Left cardiac atrium (tissue), 4 donors: Measurements from ENCODE around the gene XPR1. TPM values are rescaled to one million over a fixed set of nuclear protein-coding genes. Genes with fewer than 3 reads are reported as not detected.
"Not testable (repeated sequence)": the region's sequence is repeated elsewhere in the genome, so short reads cannot be mapped to it uniquely, and the experiment has no call there.

ENCODE experiments used
- ATAC-seq, 2 donors: fragments of 200-7000 bp; cut with Tn5 transposase; one replicate each; pipeline ENCODE4 v1.9.1; 2020; ENCODE audit warnings: mild to moderate bottlenecking in 2 of 2, moderate library complexity in 2 of 2
- DNase-seq: peaks from one replicate; pipeline ENCODE4 v3.0.0-alpha.2; 2020
- intact Hi-C, 2 donors: fragments of 100-400 bp; cut with DNase I; formaldehyde crosslinking; loops; one replicate each; pipeline versions ENCODE4 v1.14.1 to v1.15.1; 2022 to 2023
- total RNA-seq, 2 donors: library from RNA; stranded (reverse); fragmentation: NEBNext Ultra II Directional; extraction: Animal tissue kit (Norgen Biotek cat#: 25700); gene quantifications; one replicate each; pipeline ENCODE4 v1.2.1, GENCODE V29; 2021
- donor health status: DM: no; HTN: yes; CAD: no.
- donor health status: DM: no; HTN: yes; CAD: no; lungs with severe emphysema.
- donor health status: DM: yes; HTN: yes; CAD: no.
- donor health status: Dilated cardiomyopathy.

The XPR1 gene
- total RNA-seq, 2 donors from 2014 or later, result 20.5 to 25.4 TPM

GRCh38 chr1:180849031-180849775, 217.4 kb downstream of the XPR1 start:
- DNase-seq (no peak), ATAC-seq (no peak)
- intact Hi-C loops, result no loop called here

- intact Hi-C loops, result loop anchor here in 1 of 2 donors (10.0 kb wide), 2 partner anchors 217 to 337 kb away; partner anchors contain the start of gene XPR1
- no peak for DNase-seq
- no peak for ATAC-seq
These were observed 220.4 kb downstream of the XPR1 start for GRCh38 chr1:180851995-180852887.

GRCh38 chr1:180854001-180854400, 222.2 kb downstream of the XPR1 start:
- DNase-seq, result no peak
- intact Hi-C loops, result loop anchor here in 1 of 2 donors (10.0 kb wide), 2 partner anchors 219 to 339 kb away; partner anchors contain the start of gene XPR1
- ATAC-seq, result no peak

DNA sequence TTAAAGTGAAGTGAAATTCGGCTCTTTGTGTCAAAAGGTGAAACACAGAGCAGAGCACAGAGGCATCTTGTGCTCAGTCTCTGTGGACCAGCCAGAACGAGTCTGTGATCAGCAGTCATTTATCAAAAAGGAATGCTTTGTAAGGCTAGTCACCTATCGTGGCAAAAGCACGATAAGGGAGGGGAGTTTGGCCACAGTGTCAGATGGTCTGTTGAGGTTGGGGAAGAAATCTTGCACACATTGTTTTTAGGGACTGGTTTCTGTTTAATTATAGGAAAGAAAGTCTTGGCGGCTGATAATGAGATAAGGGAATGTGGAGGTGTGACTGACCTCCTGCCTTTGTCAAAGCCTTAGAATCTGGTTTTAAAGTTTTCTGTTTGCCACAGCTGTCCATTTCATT, 222.6 kb downstream of the XPR1 start:
- ATAC-seq, result no peak
- intact Hi-C loops, result loop anchor here in 1 of 2 donors (10.0 kb wide), 2 partner anchors 220 to 340 kb away; partner anchors contain the start of gene XPR1
- DNase-seq, result no peak

GRCh38 chr1:180857947-180858725, 226.3 kb downstream of the XPR1 start:
- DNase-seq, ATAC-seq: not testable (repeated sequence)
- intact Hi-C loops, result loop anchor here in 1 of 2 donors (10.0 kb wide), 2 partner anchors 223 to 343 kb away; partner anchors contain the start of gene XPR1

DNA sequence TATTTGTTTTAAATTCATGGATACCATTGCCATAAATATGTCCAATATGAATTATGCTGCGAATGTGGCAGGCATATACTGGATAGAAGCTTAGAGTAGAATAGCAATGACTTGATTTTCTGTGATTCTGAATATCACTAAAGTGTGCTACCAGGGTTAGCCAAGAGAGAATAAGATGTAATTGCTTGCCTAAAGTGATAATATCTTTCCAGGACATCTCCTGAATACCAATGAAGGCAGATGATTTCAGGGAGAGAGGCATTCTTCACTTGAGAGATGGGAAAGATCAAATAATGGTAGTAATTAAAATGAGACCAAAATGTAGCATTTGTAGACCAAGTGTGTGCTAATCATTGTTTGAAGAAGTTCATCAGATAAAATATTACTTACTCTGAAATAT, 227.5 kb downstream of the XPR1 start:
- DNase-seq, result no peak
- intact Hi-C loops, result loop anchor here in 1 of 2 donors (10.0 kb wide), 2 partner anchors 225 to 345 kb away; partner anchors contain the start of gene XPR1
- no peak for ATAC-seq

GRCh38 chr1:180860535-180860934, 228.7 kb downstream of the XPR1 start:
- intact Hi-C loops, result loop anchor here (5.0 kb wide), 3 partner anchors 228 to 343 kb away; partner anchors contain the start of gene XPR1 (in 1 of the 2)
- no peak for ATAC-seq
- DNase-seq, result no peak

GRCh38 chr1:180862305-180862704, 230.5 kb downstream of the XPR1 start:
- DNase-seq, result no peak
- ATAC-seq, result no peak
- intact Hi-C loops, result loop anchor here (5.0 kb wide), 3 partner anchors 230 to 345 kb away; partner anchors contain the start of gene XPR1 (in 1 of the 2)

DNA sequence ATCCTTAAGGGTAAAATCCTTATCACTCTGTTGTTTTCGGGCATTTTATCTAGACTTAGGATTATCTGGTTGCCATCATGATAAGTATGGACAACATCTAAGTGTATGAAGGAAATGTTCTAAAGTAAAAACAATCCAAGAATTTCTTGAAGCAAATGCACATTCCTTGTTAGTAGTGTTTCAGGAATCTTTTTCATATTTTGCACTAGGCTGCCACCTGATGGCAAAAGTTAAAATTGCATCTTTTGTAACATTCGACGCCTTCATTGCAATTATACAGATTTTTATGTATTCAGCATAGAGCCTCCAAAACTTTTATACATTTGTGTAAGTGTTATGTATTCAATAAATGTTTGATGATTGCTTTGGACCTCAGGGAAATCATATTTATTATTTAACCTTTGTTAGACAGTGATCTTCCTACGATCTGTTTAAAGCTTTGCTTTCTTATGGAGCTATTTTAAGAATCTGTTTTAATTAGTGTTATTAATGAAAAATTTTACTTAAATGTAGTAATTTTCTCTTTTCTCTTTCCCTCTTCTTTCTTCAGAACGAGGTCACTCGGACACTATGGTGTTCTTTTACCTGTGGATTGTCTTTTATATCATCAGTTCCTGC, 231.4 kb downstream of the XPR1 start:
- intact Hi-C loops, result loop anchor here (5.0 kb wide), 3 partner anchors 231 to 346 kb away; partner anchors contain the start of gene XPR1 (in 1 of the 2)
- DNase-seq (no peak), ATAC-seq (no peak)

GRCh38 chr1:180881806-180882509, 250.1 kb downstream of the XPR1 start:
- ATAC-seq, result peak; percentile 72 to 82
- DNase-seq, result no peak
- intact Hi-C loops, result loop anchor here (2.0 to 5.0 kb wide), 3 partner anchors 260 to 285 kb away; no protein-coding TSS in a partner anchor

DNA sequence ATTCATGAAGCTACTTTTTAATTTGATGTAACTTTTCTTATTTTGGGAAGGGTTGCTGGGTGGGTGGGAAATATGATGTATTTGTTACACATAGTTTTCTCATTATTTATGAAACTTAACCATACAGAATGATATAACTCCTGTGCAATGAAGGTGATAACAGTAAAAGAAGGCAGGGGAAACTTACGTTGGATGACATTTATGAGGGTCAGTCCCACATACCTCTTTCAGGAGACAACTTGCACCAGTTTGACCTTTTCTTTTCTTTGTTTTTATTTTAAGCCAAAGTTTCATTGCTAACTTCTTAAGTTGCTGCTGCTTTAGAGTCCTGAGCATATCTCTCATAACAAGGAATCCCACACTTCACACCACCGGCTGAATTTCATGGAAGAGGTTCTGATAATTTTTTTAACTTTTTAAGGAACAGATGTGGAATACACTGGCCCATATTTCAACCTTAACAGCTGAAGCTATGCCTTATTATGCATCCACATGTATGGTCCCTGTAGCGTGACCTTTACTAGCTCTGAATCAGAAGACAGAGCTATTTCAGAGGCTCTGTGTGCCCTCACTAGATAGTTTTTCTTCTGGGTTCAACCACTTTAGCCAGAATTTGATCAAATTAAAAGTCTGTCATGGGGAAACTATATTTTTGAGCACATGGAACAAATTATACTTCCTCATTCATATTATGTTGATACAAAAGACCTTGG, 252.9 kb downstream of the XPR1 start:
- intact Hi-C loops, result loop anchor here (5.0 kb wide), 2 partner anchors 258 to 283 kb away; no protein-coding TSS in a partner anchor
- ATAC-seq, result no peak
- no peak for DNase-seq

DNA sequence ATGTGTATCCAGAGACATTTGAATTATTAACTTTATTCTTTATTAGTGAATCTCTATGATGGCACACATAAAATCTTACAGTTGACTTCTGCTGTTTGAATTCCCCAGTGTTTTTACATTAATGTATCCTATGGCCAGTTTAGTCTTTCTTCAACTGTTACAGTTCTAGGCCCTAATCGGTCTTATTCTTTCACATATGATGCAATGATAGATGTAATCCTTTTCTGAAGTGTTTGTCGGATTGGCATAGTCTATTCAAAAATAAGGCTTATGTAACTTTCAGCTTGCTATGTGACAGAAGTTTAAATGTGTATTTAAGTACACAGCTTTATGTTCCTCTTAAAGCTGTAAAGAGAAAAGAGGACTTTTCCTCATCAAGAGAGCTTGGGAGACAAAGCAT, 254.5 kb downstream of the XPR1 start:
- ATAC-seq (no peak), DNase-seq (no peak)
- intact Hi-C loops, result no loop called here

GRCh38 chr1:180887841-180888240, 256.0 kb downstream of the XPR1 start:
- ATAC-seq (no peak), DNase-seq (no peak)
- intact Hi-C loops, result no loop called here

DNA sequence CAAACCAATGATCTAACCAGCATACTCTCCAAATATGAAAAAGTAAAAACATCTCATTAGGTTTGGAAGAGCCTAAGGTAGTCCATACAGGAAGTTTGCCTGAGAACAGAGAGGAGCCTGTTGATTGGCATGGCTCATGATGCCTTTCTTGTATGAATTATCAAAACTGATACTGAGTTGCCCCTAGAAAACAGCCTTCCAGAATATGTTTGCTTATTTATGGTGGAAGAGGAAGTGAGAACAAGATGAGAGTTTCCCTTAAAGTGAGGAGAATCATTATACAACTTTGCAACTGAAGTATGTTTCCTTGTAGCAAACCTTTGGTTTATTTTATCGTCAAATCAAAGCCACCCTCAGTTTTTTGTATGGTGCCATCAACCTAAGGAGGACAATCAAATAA, 257.0 kb downstream of the XPR1 start:
- no peak for ATAC-seq
- DNase-seq, result no peak
- intact Hi-C loops, result no loop called here

GRCh38 chr1:180889325-180889724, 257.5 kb downstream of the XPR1 start:
- no peak for DNase-seq

GRCh38 chr1:180892272-180892671, 260.4 kb downstream of the XPR1 start:
- peak in 1 of 2 donors; percentile 63 for ATAC-seq
- no peak for DNase-seq
- intact Hi-C loops, result no loop called here

More at GRCh38 chr1:180889325-180889724, 257.5 kb downstream of the XPR1 start:
- intact Hi-C loops, result no loop called here
- no peak for ATAC-seq

DNA sequence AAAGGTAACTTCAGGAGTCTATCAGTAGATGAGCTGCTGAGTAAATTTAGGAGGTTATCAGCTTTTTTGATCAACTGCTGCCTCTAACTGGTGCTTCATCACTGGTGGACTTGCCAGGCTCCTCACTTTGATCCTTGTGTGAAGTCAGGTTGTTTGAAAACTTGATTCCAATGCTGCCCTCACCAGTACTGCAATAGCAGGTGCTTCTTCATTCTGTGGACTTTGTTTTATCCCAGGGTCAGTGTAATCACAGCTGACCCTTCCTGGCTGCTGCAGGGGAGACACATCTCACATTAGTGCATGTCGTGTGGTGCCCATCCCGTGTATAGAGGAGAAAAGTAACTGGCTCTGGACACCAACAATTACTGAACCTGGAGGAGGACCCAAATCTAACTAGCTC, 260.9 kb downstream of the XPR1 start:
- intact Hi-C loops, result no loop called here
- no peak for ATAC-seq
- no peak for DNase-seq
